Neuronal stem cell (in vitro differentiated cells): ENCODE measurements around the gene RAB11B.

Source experiments
- DNase-seq: peaks from one replicate; pipeline ENCODE4 v3.0.0-alpha.2; 2013; ENCODE audit warnings: low spot score
- H2AFZ ChIP-seq: one replicate; pipeline ENCODE4 v1.6.1; 2013; ENCODE audit warnings: mild to moderate bottlenecking, low read length, inconsistent platforms
- H2AK5ac ChIP-seq: 2 replicates; pipeline ENCODE4 v1.6.1; 2013; ENCODE audit warnings: low read depth, mild to moderate bottlenecking, inconsistent platforms, low read length, moderate library complexity, mixed read lengths
- H2BK120ac ChIP-seq: 2 replicates; pipeline ENCODE4 v1.6.1; 2013; ENCODE audit warnings: low read depth, mild to moderate bottlenecking, inconsistent platforms, low read length, moderate library complexity, mixed read lengths
- H2BK12ac ChIP-seq: one replicate; pipeline ENCODE4 v1.6.1; 2013; ENCODE audit warnings: low read length, inconsistent platforms
- H2BK15ac ChIP-seq: 2 replicates; pipeline ENCODE4 v1.6.1; 2013; ENCODE audit warnings: mild to moderate bottlenecking, low read length, inconsistent platforms, mixed read lengths
- H2BK5ac ChIP-seq: one replicate; pipeline ENCODE4 v1.6.1; 2013; ENCODE audit warnings: inconsistent platforms, mild to moderate bottlenecking, low read length, moderate library complexity
- H3K14ac ChIP-seq: one replicate; pipeline ENCODE4 v1.6.1; 2013; ENCODE audit warnings: low read length, inconsistent platforms
- H3K18ac ChIP-seq: 2 replicates; pipeline ENCODE4 v1.6.1; 2013; ENCODE audit warnings: low read length, inconsistent platforms
- H3K23ac ChIP-seq: 2 replicates; pipeline ENCODE4 v1.6.1; 2013; ENCODE audit warnings: low read depth, mild to moderate bottlenecking, mixed read lengths, low read length, inconsistent platforms; ENCODE audit not compliant: poor library complexity
- H3K27ac ChIP-seq: replicated peaks from 3 replicates; pipeline ENCODE4 v1.5.1; 2013; ENCODE audit warnings: low read length, inconsistent platforms
- H3K27me3 ChIP-seq, 3 experiments: 2 replicates each; pipeline ENCODE4 v1.6.1; 2013; ENCODE audit warnings: low read length in 3 of 3, mild to moderate bottlenecking in 2 of 3, inconsistent platforms in 1 of 3, low read depth in 1 of 3, mixed read lengths in 1 of 3, moderate library complexity in 1 of 3; ENCODE audit not compliant: control insufficient read depth in 3 of 3, insufficient read depth in 3 of 3
- H3K36me3 ChIP-seq, 2 donors: replicated peaks in 1 of 2; 2 replicates each; pipeline ENCODE4 v1.6.1; 2013; ENCODE audit warnings: low read length in 2 of 2; ENCODE audit not compliant: control insufficient read depth in 2 of 2, insufficient read depth in 2 of 2
- H3K4ac ChIP-seq: 2 replicates; pipeline ENCODE4 v1.6.1; 2013; ENCODE audit warnings: inconsistent platforms, mild to moderate bottlenecking, low read length, moderate library complexity
- H3K4me1 ChIP-seq, 2 donors: 1 replicate in 1 of 2; 2 replicates in 1 of 2; pipeline ENCODE4 v1.6.1; 2013; ENCODE audit warnings: low read length in 2 of 2, low read depth in 1 of 2; ENCODE audit not compliant: control insufficient read depth in 2 of 2, insufficient read depth in 1 of 2
- H3K4me2 ChIP-seq: one replicate; pipeline ENCODE4 v1.6.1; 2013; ENCODE audit warnings: mild to moderate bottlenecking, low read length, inconsistent platforms; ENCODE audit not compliant: insufficient read depth, poor library complexity, severe bottlenecking
- H3K4me3 ChIP-seq, 2 donors: 2 replicates each; pipeline ENCODE4 v1.5.1; 2013; ENCODE audit warnings: low read length in 2 of 2, mild to moderate bottlenecking in 2 of 2, inconsistent platforms in 1 of 2, moderate library complexity in 1 of 2
- H3K79me1 ChIP-seq: one replicate; pipeline ENCODE4 v1.6.1; 2013; ENCODE audit warnings: low read depth, mild to moderate bottlenecking, inconsistent platforms, low read length, moderate library complexity
- H3K9ac ChIP-seq: one replicate; pipeline ENCODE4 v1.6.1; 2013; ENCODE audit warnings: mild to moderate bottlenecking, low read depth, low read length, inconsistent platforms; ENCODE audit not compliant: poor library complexity
- H3K9me3 ChIP-seq, 2 donors: replicated peaks in 1 of 2; 2 replicates each; pipeline versions ENCODE3 to v1.6.1; 2013; ENCODE audit warnings: low read length in 2 of 2, mild to moderate bottlenecking in 2 of 2, inconsistent platforms in 1 of 2, low read depth in 1 of 2, mixed read lengths in 1 of 2, moderate library complexity in 1 of 2; ENCODE audit not compliant: control insufficient read depth in 2 of 2, insufficient read depth in 1 of 2
- H4K8ac ChIP-seq: one replicate; pipeline ENCODE4 v1.6.1; 2013; ENCODE audit warnings: low read depth, mild to moderate bottlenecking, inconsistent platforms, low read length, moderate library complexity
- H4K91ac ChIP-seq: one replicate; pipeline ENCODE4 v1.6.1; 2013; ENCODE audit warnings: low read length, low read depth, mild to moderate bottlenecking, inconsistent platforms; ENCODE audit not compliant: poor library complexity
- WGBS, 2 donors: extraction: QIAGEN DNeasy Blood & Tissue Kit; methylation state at CpG; one replicate each; pipeline ENCODE4 v1.1.7; 2013; ENCODE audit warnings: missing lambda C conversion rate in 2 of 2, mixed read lengths in 1 of 2; ENCODE audit not compliant: insufficient read length in 2 of 2, insufficient replicate concordance in 1 of 2; ENCODE audit errors: extremely low coverage in 2 of 2; 5-methylcytosine and 5-hydroxymethylcytosine counted together

RAB11B gene

DNA sequence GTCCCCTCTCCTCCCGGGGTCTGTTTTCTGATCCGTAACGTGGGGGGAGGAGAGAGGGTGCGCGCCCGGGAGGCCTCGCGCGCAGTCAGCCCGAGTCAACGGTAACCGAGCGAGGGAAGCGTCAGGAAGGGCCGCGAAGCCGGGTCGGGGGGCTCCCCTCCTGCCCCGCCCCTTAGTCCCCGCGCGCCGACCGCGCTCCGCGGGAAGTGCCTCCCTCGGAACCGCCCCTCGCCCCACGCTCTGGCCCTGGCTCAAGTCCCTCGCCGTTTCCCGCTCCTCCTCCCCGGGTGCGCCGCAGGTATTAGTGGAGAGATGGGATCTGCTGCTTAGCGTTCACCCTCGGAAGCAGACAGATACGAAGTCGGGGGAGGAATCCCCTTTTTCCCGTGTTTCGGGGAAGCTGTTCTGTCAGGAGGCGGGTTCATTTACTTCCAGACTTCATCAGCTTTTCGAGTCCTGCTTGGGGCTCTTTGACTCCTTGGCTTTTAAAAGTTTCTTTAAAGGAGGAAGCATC, 55.4 kb downstream of the RAB11B start:
- H4K8ac ChIP-seq, result peak overlapping the region; percentile 88
- H2AK5ac ChIP-seq, result peak overlapping the region; percentile 100
- peak overlapping the region; percentile 97 for H2BK5ac ChIP-seq
- H3K18ac ChIP-seq, result peak overlapping the region; percentile 99
- H3K4ac ChIP-seq, result no peak overlapping the region
- peak overlapping the region; percentile 90 for H2BK15ac ChIP-seq
- peaks cover 2 to 43% of the 10 kb centered on the region in 2 donors for H3K36me3 ChIP-seq
- no CpG with 5 or more reads among the region's 45 CpGs for whole genome bisulfite sequencing, 2 donors
- peak overlapping the region; percentile 99 for H3K23ac ChIP-seq
- peak overlapping the region; percentile 100 for H3K9ac ChIP-seq
- peak overlapping the region; percentile 98 for H3K4me3 ChIP-seq
- no peak overlapping the region for H2BK12ac ChIP-seq
- peak overlapping the region; percentile 69 for H3K4me2 ChIP-seq
- peak overlapping the region; percentile 93 for H4K91ac ChIP-seq
- peak overlapping the region; percentile 93 for H2BK120ac ChIP-seq
- peaks cover 4% of the 10 kb centered on the region for H3K79me1 ChIP-seq
- H3K27ac ChIP-seq, result peak overlapping the region; percentile 78
- peak overlapping the region; percentile 88 for H2AFZ ChIP-seq
- H3K27me3 ChIP-seq, result no peaks in the 10 kb centered on the region
- peak; percentile 20 for DNase-seq
- no peaks in the 10 kb centered on the region for H3K9me3 ChIP-seq
- H3K4me1 ChIP-seq, result peaks cover 8 to 11% of the 10 kb centered on the region in 2 donors
- peak overlapping the region; percentile 97 for H3K14ac ChIP-seq

DNA sequence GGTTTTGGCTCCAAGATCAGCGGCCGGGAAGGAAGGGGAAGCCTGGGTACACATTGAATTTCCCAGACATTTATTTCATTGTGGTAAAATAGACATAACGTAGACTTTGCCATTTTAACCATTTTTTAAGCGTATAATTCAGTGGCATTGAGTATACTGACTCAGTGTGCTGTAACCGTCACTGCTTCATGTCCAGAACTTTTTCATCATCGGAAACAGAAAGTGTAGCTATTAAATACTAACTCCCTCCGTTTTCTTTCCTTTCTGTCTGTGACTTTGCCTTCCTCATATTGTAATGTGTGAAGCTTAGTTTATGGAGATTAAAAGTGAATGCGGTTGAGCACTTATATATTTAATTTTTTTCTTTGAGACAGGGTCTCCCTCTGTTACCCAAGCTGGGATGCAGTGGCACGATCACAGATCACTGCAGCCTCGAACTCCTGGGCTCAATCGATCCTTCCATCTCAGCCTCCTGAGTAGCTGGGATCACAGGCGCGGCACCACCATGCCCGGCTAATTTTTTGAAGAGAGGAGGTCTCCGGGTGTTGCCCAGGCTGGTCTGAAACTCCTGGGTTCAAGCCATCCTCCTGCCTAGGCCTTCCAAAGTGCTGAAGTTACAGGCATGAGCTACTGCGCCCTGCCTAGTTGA, 56.0 kb downstream of the RAB11B start:
- no peak overlapping the region for H2BK120ac ChIP-seq
- H3K9me3 ChIP-seq, result no peaks in the 10 kb centered on the region
- peaks cover 4% of the 10 kb centered on the region for H3K79me1 ChIP-seq
- H3K9ac ChIP-seq, result no peak overlapping the region
- no CpG with 5 or more reads among the region's 16 CpGs for WGBS, 2 donors
- H2BK15ac ChIP-seq, result no peak overlapping the region
- no peak overlapping the region for H3K14ac ChIP-seq
- H3K27me3 ChIP-seq, result no peaks in the 10 kb centered on the region
- H2AFZ ChIP-seq, result no peak overlapping the region
- H2BK5ac ChIP-seq, result no peak overlapping the region
- H3K4me3 ChIP-seq, result peak overlapping the region; percentile 98
- H3K27ac ChIP-seq, result no peak overlapping the region
- H4K8ac ChIP-seq, result no peak overlapping the region
- peak overlapping the region; percentile 69 for H3K4me2 ChIP-seq
- no peak overlapping the region for H3K4ac ChIP-seq
- DNase-seq, result no peak
- no peak overlapping the region for H3K23ac ChIP-seq
- no peak overlapping the region for H2AK5ac ChIP-seq
- peaks cover 8 to 11% of the 10 kb centered on the region in 2 donors for H3K4me1 ChIP-seq
- H3K18ac ChIP-seq, result no peak overlapping the region
- no peak overlapping the region for H2BK12ac ChIP-seq
- peaks cover 2 to 47% of the 10 kb centered on the region in 2 donors for H3K36me3 ChIP-seq
- H4K91ac ChIP-seq, result no peak overlapping the region

GRCh38 chr19:8449830-8450229, 59.7 kb downstream of the RAB11B start:
- Histone ChIP-seq H3K27me3 (no peaks in the 10 kb centered on the region), H4K8ac (no peak overlapping the region), H4K91ac (no peak overlapping the region), H3K4me3 (no peak overlapping the region), H3K27ac (no peak overlapping the region), H3K23ac (no peak overlapping the region), H3K9me3 (no peaks in the 10 kb centered on the region), H3K9ac (no peak overlapping the region), H3K18ac (no peak overlapping the region), H3K4me1 (peaks cover 8 to 11% of the 10 kb centered on the region in 2 donors), H2BK15ac (no peak overlapping the region), H2AK5ac (no peak overlapping the region), H2BK5ac (no peak overlapping the region), H3K4me2 (no peak overlapping the region), H3K36me3 (peaks cover 11 to 84% of the 10 kb centered on the region in 2 donors), H3K79me1 (peaks cover 4% of the 10 kb centered on the region), H2AFZ (no peak overlapping the region), H2BK12ac (no peak overlapping the region), H3K4ac (no peak overlapping the region), H3K14ac (no peak overlapping the region), H2BK120ac (no peak overlapping the region)
- WGBS, 2 donors, result no CpG with 5 or more reads among the region's 8 CpGs
- DNase-seq, result no peak

DNA sequence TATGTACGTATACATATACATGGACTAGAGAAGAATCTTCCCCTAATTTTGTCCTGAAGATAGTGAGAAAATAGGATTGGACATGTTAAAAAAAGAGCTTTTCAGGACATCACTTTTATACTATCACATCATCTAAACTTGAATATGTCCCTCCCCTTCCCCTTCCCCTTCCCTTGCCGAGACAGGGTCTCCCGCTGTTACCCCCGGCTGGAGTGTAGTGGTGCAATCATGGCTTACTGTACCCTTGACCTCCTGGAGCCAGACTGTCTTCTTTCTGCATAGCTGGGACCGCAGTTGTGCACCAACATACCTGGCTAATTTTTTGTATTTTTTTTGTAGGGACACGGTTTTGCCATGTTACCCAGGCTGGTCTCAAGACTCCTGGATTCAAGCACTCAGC, 61.2 kb downstream of the RAB11B start:
- Histone ChIP-seq H3K36me3 (peaks cover 18 to 93% of the 10 kb centered on the region in 2 donors), H2BK120ac (no peak overlapping the region), H4K8ac (no peak overlapping the region), H3K79me1 (no peaks in the 10 kb centered on the region), H3K4me1 (peaks cover 7 to 9% of the 10 kb centered on the region in 2 donors), H3K27ac (peak overlapping the region; percentile 43), H3K23ac (no peak overlapping the region), H3K27me3 (no peaks in the 10 kb centered on the region), H2BK15ac (no peak overlapping the region), H4K91ac (no peak overlapping the region), H3K9me3 (no peaks in the 10 kb centered on the region), H2AK5ac (no peak overlapping the region), H2BK5ac (no peak overlapping the region), H2AFZ (no peak overlapping the region), H3K18ac (no peak overlapping the region), H3K4me2 (no peak overlapping the region), H2BK12ac (no peak overlapping the region), H3K4ac (no peak overlapping the region), H3K4me3 (no peak overlapping the region), H3K14ac (no peak overlapping the region), H3K9ac (no peak overlapping the region)
- WGBS, 2 donors, result no CpG with 5 or more reads among the region's 6 CpGs
- no peak for DNase-seq
